A549 (cell line): ENCODE results near the gene IFRD2.

Experiments
- BHLHE40 ChIP-seq: IDR thresholded peaks from 2 replicates; pipeline ENCODE4 v1.6.1; 2012; ENCODE audit warnings: low read depth, low read length, inconsistent platforms
- ESRRA ChIP-seq: fragments of 150-350 bp; IDR thresholded peaks from 2 replicates; pipeline ENCODE4 v1.6.1; 2014; ENCODE audit warnings: mild to moderate bottlenecking, low read length, borderline replicate concordance
- FOXS1 ChIP-seq: fragments of 250-450 bp; sonication (Bioruptor Pico); IDR thresholded peaks from 2 replicates; pipeline ENCODE4 v1.5.0; 2020; ENCODE audit warnings: mild to moderate bottlenecking, moderate library complexity
- HEYL ChIP-seq: fragments of 250-450 bp; sonication (Bioruptor Pico); IDR thresholded peaks from 2 replicates; pipeline ENCODE4 v1.8.0; 2021; ENCODE audit warnings: mild to moderate bottlenecking, moderate library complexity
- MYC ChIP-seq: IDR thresholded peaks from 2 replicates; pipeline ENCODE4 v1.6.1; 2012; ENCODE audit warnings: mild to moderate bottlenecking, inconsistent platforms, low read length, improper control_type of control experiment, borderline replicate concordance
- POLR2A ChIP-seq: IDR thresholded peaks from 2 replicates; pipeline ENCODE4 v1.6.1; 2012; ENCODE audit warnings: mild to moderate bottlenecking, low read length
- RAD21 ChIP-seq, 2 experiments: fragments of >200 bp in 1 of 2; sonication (Bioruptor Twin) in 1 of 2; formaldehyde crosslinking in 1 of 2; IDR thresholded peaks in 1 of 2; conservative IDR thresholded peaks in 1 of 2; 2 replicates in 1 of 2; 3 replicates in 1 of 2; pipeline ENCODE4 v1.6.1; 2012 to 2018; ENCODE audit warnings: inconsistent platforms in 1 of 2
- SMC3 ChIP-seq: fragments of >200 bp; sonication (Bioruptor Twin); formaldehyde crosslinking; IDR thresholded peaks from 3 replicates; pipeline ENCODE4 v1.6.1; 2018; ENCODE audit warnings: inconsistent platforms
- TF ChIP-seq, protein P1 (sequence below): fragments of >200 bp; sonication (Bioruptor Twin); formaldehyde crosslinking; IDR thresholded peaks from 3 replicates; pipeline ENCODE4 v1.5.1; 2016
- TF ChIP-seq, protein P2 (sequence below): fragments of 450-650 bp; IDR thresholded peaks from 2 replicates; pipeline ENCODE4 v1.6.1; 2014; ENCODE audit warnings: antibody characterized with exemption
- TF ChIP-seq, protein P3 (sequence below): fragments of 150-350 bp; IDR thresholded peaks from 2 replicates; pipeline ENCODE4 v1.6.1; 2014; ENCODE audit warnings: low read depth, mild to moderate bottlenecking, low read length

GRCh38 chr3:50318163-50318562 is 25.9 kb upstream of the IFRD2 start:
- no peak for TF ChIP-seq RAD21 (conservative IDR thresholded peaks at IDR 0.05 in 1 of 2, IDR thresholded peaks at IDR 0.05 in 1 of 2)
- TF ChIP-seq, protein P1, sequence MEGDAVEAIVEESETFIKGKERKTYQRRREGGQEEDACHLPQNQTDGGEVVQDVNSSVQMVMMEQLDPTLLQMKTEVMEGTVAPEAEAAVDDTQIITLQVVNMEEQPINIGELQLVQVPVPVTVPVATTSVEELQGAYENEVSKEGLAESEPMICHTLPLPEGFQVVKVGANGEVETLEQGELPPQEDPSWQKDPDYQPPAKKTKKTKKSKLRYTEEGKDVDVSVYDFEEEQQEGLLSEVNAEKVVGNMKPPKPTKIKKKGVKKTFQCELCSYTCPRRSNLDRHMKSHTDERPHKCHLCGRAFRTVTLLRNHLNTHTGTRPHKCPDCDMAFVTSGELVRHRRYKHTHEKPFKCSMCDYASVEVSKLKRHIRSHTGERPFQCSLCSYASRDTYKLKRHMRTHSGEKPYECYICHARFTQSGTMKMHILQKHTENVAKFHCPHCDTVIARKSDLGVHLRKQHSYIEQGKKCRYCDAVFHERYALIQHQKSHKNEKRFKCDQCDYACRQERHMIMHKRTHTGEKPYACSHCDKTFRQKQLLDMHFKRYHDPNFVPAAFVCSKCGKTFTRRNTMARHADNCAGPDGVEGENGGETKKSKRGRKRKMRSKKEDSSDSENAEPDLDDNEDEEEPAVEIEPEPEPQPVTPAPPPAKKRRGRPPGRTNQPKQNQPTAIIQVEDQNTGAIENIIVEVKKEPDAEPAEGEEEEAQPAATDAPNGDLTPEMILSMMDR, result no peak
- no peak for TF ChIP-seq MYC
- no peak for TF ChIP-seq FOXS1 (CRISPR knock-in tag)
- TF ChIP-seq HEYL (CRISPR knock-in tag), result no peak
- TF ChIP-seq POLR2A, result no peak
- TF ChIP-seq, protein P2, sequence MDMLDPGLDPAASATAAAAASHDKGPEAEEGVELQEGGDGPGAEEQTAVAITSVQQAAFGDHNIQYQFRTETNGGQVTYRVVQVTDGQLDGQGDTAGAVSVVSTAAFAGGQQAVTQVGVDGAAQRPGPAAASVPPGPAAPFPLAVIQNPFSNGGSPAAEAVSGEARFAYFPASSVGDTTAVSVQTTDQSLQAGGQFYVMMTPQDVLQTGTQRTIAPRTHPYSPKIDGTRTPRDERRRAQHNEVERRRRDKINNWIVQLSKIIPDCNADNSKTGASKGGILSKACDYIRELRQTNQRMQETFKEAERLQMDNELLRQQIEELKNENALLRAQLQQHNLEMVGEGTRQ, result no peak
- no peak for TF ChIP-seq SMC3
- TF ChIP-seq, protein P3, sequence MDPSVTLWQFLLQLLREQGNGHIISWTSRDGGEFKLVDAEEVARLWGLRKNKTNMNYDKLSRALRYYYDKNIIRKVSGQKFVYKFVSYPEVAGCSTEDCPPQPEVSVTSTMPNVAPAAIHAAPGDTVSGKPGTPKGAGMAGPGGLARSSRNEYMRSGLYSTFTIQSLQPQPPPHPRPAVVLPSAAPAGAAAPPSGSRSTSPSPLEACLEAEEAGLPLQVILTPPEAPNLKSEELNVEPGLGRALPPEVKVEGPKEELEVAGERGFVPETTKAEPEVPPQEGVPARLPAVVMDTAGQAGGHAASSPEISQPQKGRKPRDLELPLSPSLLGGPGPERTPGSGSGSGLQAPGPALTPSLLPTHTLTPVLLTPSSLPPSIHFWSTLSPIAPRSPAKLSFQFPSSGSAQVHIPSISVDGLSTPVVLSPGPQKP, result no peak
- TF ChIP-seq BHLHE40, result no peak
- no peak for TF ChIP-seq ESRRA
